Psoas muscle (tissue), 8 donors: ENCODE data around the gene INSL3. TPM values are rescaled to one million over a fixed set of nuclear protein-coding genes. Genes with fewer than 3 reads are reported as not detected.

Experiments
- ATAC-seq, 4 donors: fragments of 200-7000 bp; cut with Tn5 transposase; one replicate each; pipeline ENCODE4 v1.9.1; 2020; ENCODE audit warnings: moderate library complexity in 3 of 4, mild to moderate bottlenecking in 2 of 4
- DNase-seq, 2 donors: peaks; one replicate each; pipeline ENCODE4 v3.0.0-alpha.2; 2020
- H3K27ac ChIP-seq: fragments of 200-600 bp; one replicate; pipeline ENCODE4 v1.8.0; 2022
- H3K27me3 ChIP-seq, 3 donors: fragments of 200-600 bp in 1 of 3; one replicate each; pipeline versions ENCODE4 v1.6.1 to v1.8.0; 2013 to 2022; ENCODE audit warnings: low read length in 2 of 3, mild to moderate bottlenecking in 2 of 3, moderate library complexity in 1 of 3; ENCODE audit not compliant: insufficient read depth in 3 of 3
- H3K36me3 ChIP-seq, 2 donors: fragments of 200-600 bp in 1 of 2; one replicate each; pipeline versions ENCODE4 v1.6.1 to v1.8.0; 2013 to 2022; ENCODE audit warnings: low read depth in 1 of 2, mild to moderate bottlenecking in 1 of 2, moderate library complexity in 1 of 2; ENCODE audit not compliant: insufficient read depth in 1 of 2
- H3K4me1 ChIP-seq: fragments of 200-600 bp; one replicate; pipeline ENCODE4 v1.8.0; 2022
- H3K4me3 ChIP-seq: fragments of 200-600 bp; one replicate; pipeline ENCODE4 v1.8.0; 2022; ENCODE audit warnings: mild to moderate bottlenecking
- H3K9me3 ChIP-seq: fragments of 200-600 bp; one replicate; pipeline ENCODE4 v1.8.0; 2022
- WGBS, 3 donors: extraction: QIAGEN DNeasy Blood & Tissue Kit; methylation state at CpG; one replicate each; pipeline versions ENCODE4 v1.1.6 to v1.1.7; 2013; 5-methylcytosine and 5-hydroxymethylcytosine counted together
- intact Hi-C, 2 donors: fragments of 100-400 bp; cut with DNase I; formaldehyde crosslinking; loops; one replicate each; pipeline versions ENCODE4 v1.11.0 to v1.14.2; 2022
- polyA plus RNA-seq, 3 donors: library from polyadenylated mRNA; stranded (reverse); fragments of 200-250 nt; gene quantifications; one replicate each; pipeline ENCODE4 v1.2.3, GENCODE V29; 2013
- total RNA-seq, 4 donors: library from RNA; stranded (reverse); fragmentation: NEBNext Ultra II Directional in 2 of 4; extraction: Animal tissue kit (Norgen Biotek cat#: 25700) in 2 of 4; gene quantifications; one replicate each; pipeline versions ENCODE4 v1.2.1 to v1.2.4, GENCODE V29; 2021 to 2023
- TF ChIP-seq, protein P1 (sequence below): fragments of 200-600 bp; IDR thresholded peaks from one replicate; pipeline ENCODE4 v1.8.0; 2022; ENCODE audit warnings: antibody characterized with exemption
- donor health status: healthy with polysubstance abuse.
- donor health status: DM: no; HTN: no; CAD: no; lungs with moderate emphysema.
- donor health status: Bipolar disorder and iron deficiency.
- donor health status: healthy.
- donor health status: DM: yes; HTN: yes; CAD: no.
- donor health status: DM: no; HTN: no; CAD: no.
- donor health status: DM: no; HTN: no; CAD: no.
- donor health status: DM: yes; HTN: yes; CAD: no.

The INSL3 gene
- total and polyA plus RNA-seq, 7 donors = not detected

GRCh38 chr19:17767559-17767958 is 53.8 kb downstream of the INSL3 start:
- intact Hi-C loops = no loop called here
- ATAC-seq (no peak), DNase-seq (no peak)
- no peak overlapping the region for H3K27ac ChIP-seq
- no peaks in the 10 kb centered on the region for H3K4me1 ChIP-seq
- TF ChIP-seq, protein P1, sequence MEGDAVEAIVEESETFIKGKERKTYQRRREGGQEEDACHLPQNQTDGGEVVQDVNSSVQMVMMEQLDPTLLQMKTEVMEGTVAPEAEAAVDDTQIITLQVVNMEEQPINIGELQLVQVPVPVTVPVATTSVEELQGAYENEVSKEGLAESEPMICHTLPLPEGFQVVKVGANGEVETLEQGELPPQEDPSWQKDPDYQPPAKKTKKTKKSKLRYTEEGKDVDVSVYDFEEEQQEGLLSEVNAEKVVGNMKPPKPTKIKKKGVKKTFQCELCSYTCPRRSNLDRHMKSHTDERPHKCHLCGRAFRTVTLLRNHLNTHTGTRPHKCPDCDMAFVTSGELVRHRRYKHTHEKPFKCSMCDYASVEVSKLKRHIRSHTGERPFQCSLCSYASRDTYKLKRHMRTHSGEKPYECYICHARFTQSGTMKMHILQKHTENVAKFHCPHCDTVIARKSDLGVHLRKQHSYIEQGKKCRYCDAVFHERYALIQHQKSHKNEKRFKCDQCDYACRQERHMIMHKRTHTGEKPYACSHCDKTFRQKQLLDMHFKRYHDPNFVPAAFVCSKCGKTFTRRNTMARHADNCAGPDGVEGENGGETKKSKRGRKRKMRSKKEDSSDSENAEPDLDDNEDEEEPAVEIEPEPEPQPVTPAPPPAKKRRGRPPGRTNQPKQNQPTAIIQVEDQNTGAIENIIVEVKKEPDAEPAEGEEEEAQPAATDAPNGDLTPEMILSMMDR = no peak
- peaks cover 0 to 16% (median 0%) of the 10 kb centered on the region in 3 donors for H3K27me3 ChIP-seq
- H3K36me3 ChIP-seq = no peaks in the 10 kb centered on the region
- no peaks in the 10 kb centered on the region for H3K9me3 ChIP-seq
- WGBS, 3 donors = 15 to 31% (median 22%) methylated on average over 1 of the region's 1 CpG
- H3K4me3 ChIP-seq = no peak overlapping the region

- Histone ChIP-seq H3K27me3 (peaks cover 0 to 16% (median 0%) of the 10 kb centered on the region in 3 donors), H3K27ac (no peak overlapping the region), H3K4me1 (no peaks in the 10 kb centered on the region), H3K9me3 (no peaks in the 10 kb centered on the region), H3K36me3 (no peaks in the 10 kb centered on the region), H3K4me3 (no peak overlapping the region)
- TF ChIP-seq, protein P1 = peak; percentile 70
- intact Hi-C loops = loop anchor here in 1 of 2 donors (1.0 kb wide), 1 partner anchor 62 kb away; no protein-coding TSS in a partner anchor
- WGBS, 3 donors = 4 to 5% (median 5%) methylated on average over 29 of the region's 29 CpGs
- ATAC-seq (peak; percentile 58 to 68 (median 59)), DNase-seq (peak; percentile 78 to 84)
Measured at GRCh38 chr19:17766543-17767131, 54.7 kb downstream of the INSL3 start.

Other genes with a start within 250 kb of the INSL3 start
- gene UNC13A, start 133.2 kb downstream of the INSL3 start, total RNA-seq = under 1 TPM in 2 of 4 donors, not detected in 2; 0.04 to 0.19 TPM
- under 1 TPM in 2 of 3 donors, not detected in 1; 0.04 to 0.05 TPM for gene UNC13A, start 133.2 kb downstream of the INSL3 start, polyA plus RNA-seq
- 10 to 100 TPM; 42.4 to 60.6 (median 49.1) TPM for gene MAP1S, start 102.0 kb downstream of the INSL3 start, total RNA-seq
- gene MAP1S, start 102.0 kb downstream of the INSL3 start, polyA plus RNA-seq = 10 to 100 TPM; 19.1 to 37.0 (median 24.3) TPM
- gene FCHO1, start 70.0 kb downstream of the INSL3 start, total RNA-seq = under 1 TPM; 0.15 to 0.68 (median 0.58) TPM
- gene FCHO1, start 70.0 kb downstream of the INSL3 start, polyA plus RNA-seq = under 1 TPM in 2 of 3 donors, not detected in 1; 0.10 to 0.22 TPM
- under 1 TPM in 1 of 4 donors, not detected in 3; 0.38 TPM for gene B3GNT3, start 26.4 kb downstream of the INSL3 start, total RNA-seq
- under 1 TPM in 2 of 3 donors, not detected in 1; 0.03 to 0.08 TPM for gene B3GNT3, start 26.4 kb downstream of the INSL3 start, polyA plus RNA-seq
- gene JAK3, start 26.5 kb upstream of the INSL3 start, total RNA-seq = 1 to 10 TPM in 3 of 4 donors, under 1 TPM in 1; 0.95 to 4.0 (median 1.1) TPM
- under 1 TPM; 0.17 to 0.35 (median 0.31) TPM for gene JAK3, start 26.5 kb upstream of the INSL3 start, polyA plus RNA-seq
- 1,000 to 10,000 TPM; 1,164 to 1,735 (median 1,510) TPM for gene RPL18A, start 38.4 kb upstream of the INSL3 start, total RNA-seq
- gene RPL18A, start 38.4 kb upstream of the INSL3 start, polyA plus RNA-seq = 1,000 to 10,000 TPM; 2,246 to 3,046 (median 2,399) TPM
- not detected for gene SLC5A5, start 50.4 kb upstream of the INSL3 start, total RNA-seq
- gene SLC5A5, start 50.4 kb upstream of the INSL3 start, polyA plus RNA-seq = not detected
- 100 to 1,000 TPM in 2 of 4 donors, 10 to 100 TPM in 2; 92.1 to 122 (median 99.6) TPM for gene CCDC124, start 111.5 kb upstream of the INSL3 start, total RNA-seq
- gene CCDC124, start 111.5 kb upstream of the INSL3 start, polyA plus RNA-seq = 100 to 1,000 TPM; 167 to 266 (median 176) TPM
- not detected for gene KCNN1, start 145.6 kb upstream of the INSL3 start, total RNA-seq
- under 1 TPM in 2 of 3 donors, not detected in 1; 0.01 to 0.06 TPM for gene KCNN1, start 145.6 kb upstream of the INSL3 start, polyA plus RNA-seq
- gene ARRDC2, start 186.7 kb upstream of the INSL3 start, total RNA-seq = 100 to 1,000 TPM in 2 of 4 donors, 10 to 100 TPM in 2; 43.4 to 399 (median 98.4) TPM
- gene ARRDC2, start 186.7 kb upstream of the INSL3 start, polyA plus RNA-seq = 100 to 1,000 TPM; 173 to 294 (median 281) TPM